ENCODE results near the gene ADCY6. TPM values are rescaled to one million over a fixed set of nuclear protein-coding genes. Genes with fewer than 3 reads are reported as not detected.

ADCY6 gene
- total RNA-seq, 2 experiments from 2014 or later: not detected

DNA sequence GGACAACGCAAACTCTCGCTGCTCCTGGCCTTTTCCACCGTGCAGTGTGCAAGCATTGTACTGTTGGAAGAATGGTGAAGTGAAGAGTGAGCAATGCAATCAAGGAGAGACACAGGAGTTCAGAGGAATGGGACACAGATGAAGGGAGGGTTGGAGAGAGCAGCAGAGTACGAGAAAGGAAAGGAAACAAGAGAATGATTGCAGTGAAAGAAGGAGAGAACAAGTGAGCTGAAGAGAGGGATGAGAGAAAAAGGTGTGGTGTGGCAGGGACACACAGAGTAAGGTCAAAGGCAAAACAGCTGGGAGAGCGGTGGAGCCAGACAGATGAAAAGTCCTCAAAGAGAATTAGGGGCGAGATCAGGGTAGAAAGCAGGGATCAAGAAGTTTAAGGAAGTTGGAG lies 42.4 kb upstream of the ADCY6 start:
- H3K27me3 ChIP-seq (ENCODE audit: control insufficient read depth in 1 of 2, insufficient read depth in 2 of 2, low read length in 2 of 2): no peaks in the 10 kb centered on the region
- Mint-ChIP-seq H3K36me3 (ENCODE audit: low read depth) (peaks cover 74% of the 10 kb centered on the region), H3K27ac (no peak overlapping the region), H3K27me3 (no peaks in the 10 kb centered on the region), H3K9me3 (no peaks in the 10 kb centered on the region), H3K4me3 (no peak overlapping the region), H3K4me1 (ENCODE audit: low read depth) (no peaks in the 10 kb centered on the region)
- intact Hi-C loops (cut with DNase I, micrococcal nuclease): no loop called here
- H3K9me3 ChIP-seq (ENCODE audit: control insufficient read depth in 1 of 2, insufficient read depth in 1 of 2, low read length in 2 of 2): no peaks in the 10 kb centered on the region
- H3K36me3 ChIP-seq (ENCODE audit: insufficient read depth, low read length): peaks cover 76% of the 10 kb centered on the region
- no peak overlapping the region for H3K4me3 ChIP-seq (ENCODE audit: low read length)
- ChIA-PET CTCF (no interaction called here), POLR2A (no interaction called here)
- no peak overlapping the region for H3K27ac ChIP-seq (ENCODE audit: low read depth in 1 of 2, low read length in 2 of 2)
- ATAC-seq (ENCODE audit: poor library complexity): no peak
- H3K4me1 ChIP-seq (ENCODE audit: insufficient read depth, low read length): no peaks in the 10 kb centered on the region
- DNase-seq: no peak
- TF ChIP-seq, protein P1, sequence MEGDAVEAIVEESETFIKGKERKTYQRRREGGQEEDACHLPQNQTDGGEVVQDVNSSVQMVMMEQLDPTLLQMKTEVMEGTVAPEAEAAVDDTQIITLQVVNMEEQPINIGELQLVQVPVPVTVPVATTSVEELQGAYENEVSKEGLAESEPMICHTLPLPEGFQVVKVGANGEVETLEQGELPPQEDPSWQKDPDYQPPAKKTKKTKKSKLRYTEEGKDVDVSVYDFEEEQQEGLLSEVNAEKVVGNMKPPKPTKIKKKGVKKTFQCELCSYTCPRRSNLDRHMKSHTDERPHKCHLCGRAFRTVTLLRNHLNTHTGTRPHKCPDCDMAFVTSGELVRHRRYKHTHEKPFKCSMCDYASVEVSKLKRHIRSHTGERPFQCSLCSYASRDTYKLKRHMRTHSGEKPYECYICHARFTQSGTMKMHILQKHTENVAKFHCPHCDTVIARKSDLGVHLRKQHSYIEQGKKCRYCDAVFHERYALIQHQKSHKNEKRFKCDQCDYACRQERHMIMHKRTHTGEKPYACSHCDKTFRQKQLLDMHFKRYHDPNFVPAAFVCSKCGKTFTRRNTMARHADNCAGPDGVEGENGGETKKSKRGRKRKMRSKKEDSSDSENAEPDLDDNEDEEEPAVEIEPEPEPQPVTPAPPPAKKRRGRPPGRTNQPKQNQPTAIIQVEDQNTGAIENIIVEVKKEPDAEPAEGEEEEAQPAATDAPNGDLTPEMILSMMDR (IDR thresholded peaks at IDR 0.05): no peak

DNA sequence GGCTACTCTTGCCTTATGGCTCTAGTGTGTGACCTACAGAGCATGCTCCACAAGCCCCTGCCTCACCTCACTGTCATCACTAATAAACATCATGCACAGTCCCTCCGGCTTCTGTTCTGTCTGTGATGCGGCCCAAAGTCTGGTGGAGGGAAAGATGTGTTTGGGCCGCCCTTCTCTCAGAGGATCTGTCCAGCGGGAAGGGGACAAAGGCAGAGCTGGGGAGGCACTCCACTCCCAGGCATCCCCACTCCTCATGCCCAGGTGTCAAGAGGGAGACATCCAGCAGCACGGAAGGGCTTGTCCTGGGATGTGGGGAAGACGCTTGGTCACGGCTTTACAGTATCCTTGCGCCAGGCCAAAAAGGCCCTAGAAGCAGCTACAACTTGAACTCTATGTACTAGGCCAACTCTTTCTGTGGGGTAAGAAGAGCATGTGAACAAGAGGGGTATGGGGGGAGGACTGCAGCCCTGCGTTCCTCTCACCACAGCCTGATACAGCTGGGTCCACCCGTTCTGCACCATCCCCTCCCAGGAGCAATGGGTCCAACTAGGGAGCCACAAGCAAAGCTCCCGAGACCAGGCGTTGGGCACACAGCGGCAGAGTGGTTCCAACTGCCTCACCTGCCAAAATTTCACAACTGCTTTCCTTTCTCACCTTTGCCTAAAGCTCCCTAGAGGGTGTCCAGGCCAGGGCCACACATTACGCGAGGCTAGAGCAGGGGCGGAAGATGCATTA lies 40.1 kb upstream of the ADCY6 start:
- Mint-ChIP-seq H3K36me3 (ENCODE audit: low read depth) (peaks cover 56% of the 10 kb centered on the region), H3K27me3 (no peaks in the 10 kb centered on the region), H3K9me3 (no peaks in the 10 kb centered on the region), H3K27ac (no peak overlapping the region), H3K4me1 (ENCODE audit: low read depth) (no peaks in the 10 kb centered on the region), H3K4me3 (no peak overlapping the region)
- CTCF ChIA-PET: no interaction called here
- DNase-seq (no peak), ATAC-seq (ENCODE audit: poor library complexity) (no peak)
- peaks cover 55% of the 10 kb centered on the region for H3K36me3 ChIP-seq (ENCODE audit: insufficient read depth, low read length)
- peaks cover 2% of the 10 kb centered on the region for H3K4me1 ChIP-seq (ENCODE audit: insufficient read depth, low read length)
- no peaks in the 10 kb centered on the region for H3K27me3 ChIP-seq (ENCODE audit: control insufficient read depth in 1 of 2, insufficient read depth in 2 of 2, low read length in 2 of 2)
- H3K27ac ChIP-seq (ENCODE audit: low read depth in 1 of 2, low read length in 2 of 2): no peak overlapping the region
- intact Hi-C loops (cut with DNase I, micrococcal nuclease): no loop called here
- TF ChIP-seq, protein P1 (IDR thresholded peaks at IDR 0.05): no peak
- H3K9me3 ChIP-seq (ENCODE audit: control insufficient read depth in 1 of 2, insufficient read depth in 1 of 2, low read length in 2 of 2): no peaks in the 10 kb centered on the region
- POLR2A ChIA-PET: no interaction called here
- H3K4me3 ChIP-seq (ENCODE audit: low read length): no peak overlapping the region

DNA sequence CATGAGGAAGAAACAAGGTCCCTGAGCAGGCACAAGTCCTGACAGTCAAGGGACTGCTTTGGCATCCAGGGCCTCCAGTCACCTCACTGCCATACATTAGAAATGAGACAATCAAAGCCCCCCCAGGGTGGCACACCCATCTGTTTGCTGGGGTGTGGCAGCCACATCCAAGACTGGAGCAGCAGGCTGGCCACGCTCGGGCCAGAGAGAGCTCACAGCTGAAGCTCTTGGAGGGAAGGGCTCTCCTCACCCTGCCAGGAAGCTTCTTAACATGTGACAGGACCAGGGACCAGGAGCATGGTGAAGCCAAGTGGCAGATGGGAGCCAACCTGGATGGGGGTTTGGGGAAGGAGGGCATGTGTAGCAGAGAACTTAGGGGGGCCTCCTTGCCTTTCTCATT lies 39.4 kb upstream of the ADCY6 start:
- no peak overlapping the region for H3K27ac ChIP-seq (ENCODE audit: low read depth in 1 of 2, low read length in 2 of 2)
- ATAC-seq (ENCODE audit: poor library complexity) (no peak), DNase-seq (no peak)
- Mint-ChIP-seq H3K27ac (no peak overlapping the region), H3K27me3 (no peaks in the 10 kb centered on the region), H3K9me3 (no peaks in the 10 kb centered on the region), H3K36me3 (ENCODE audit: low read depth) (peaks cover 49% of the 10 kb centered on the region), H3K4me1 (ENCODE audit: low read depth) (no peaks in the 10 kb centered on the region), H3K4me3 (no peak overlapping the region)
- H3K4me1 ChIP-seq (ENCODE audit: insufficient read depth, low read length): peaks cover 5% of the 10 kb centered on the region
- H3K36me3 ChIP-seq (ENCODE audit: insufficient read depth, low read length): peaks cover 48% of the 10 kb centered on the region
- CTCF ChIA-PET: interaction anchor here (0.6 kb wide), 1 partner anchor 13 kb away, joined by 3 read pairs; no protein-coding TSS in a partner anchor
- intact Hi-C loops (cut with DNase I, micrococcal nuclease): no loop called here
- no peak overlapping the region for H3K4me3 ChIP-seq (ENCODE audit: low read length)
- no peaks in the 10 kb centered on the region for H3K9me3 ChIP-seq (ENCODE audit: control insufficient read depth in 1 of 2, insufficient read depth in 1 of 2, low read length in 2 of 2)
- TF ChIP-seq, protein P1 (IDR thresholded peaks at IDR 0.05): no peak
- POLR2A ChIA-PET: no interaction called here
- no peaks in the 10 kb centered on the region for H3K27me3 ChIP-seq (ENCODE audit: control insufficient read depth in 1 of 2, insufficient read depth in 2 of 2, low read length in 2 of 2)

Measured in CD4-positive, alpha-beta T cell (primary cell).